NB4 (cell line): Measurements from ENCODE around the gene ZNF181.

Experiments used
- MYC ChIP-seq: IDR thresholded peaks from 2 replicates; pipeline ENCODE4 v1.6.1; 2011; ENCODE audit warnings: low read depth, low read length
- POLR2A ChIP-seq: IDR thresholded peaks from 2 replicates; pipeline ENCODE4 v1.6.1; 2011; ENCODE audit warnings: mild to moderate bottlenecking; ENCODE audit not compliant: insufficient read length; ENCODE audit errors: extremely low read depth
- TF ChIP-seq, protein P1 (sequence below): IDR thresholded peaks from one replicate; pipeline ENCODE4 v1.5.1; 2012; ENCODE audit warnings: low read depth, low read length

DNA sequence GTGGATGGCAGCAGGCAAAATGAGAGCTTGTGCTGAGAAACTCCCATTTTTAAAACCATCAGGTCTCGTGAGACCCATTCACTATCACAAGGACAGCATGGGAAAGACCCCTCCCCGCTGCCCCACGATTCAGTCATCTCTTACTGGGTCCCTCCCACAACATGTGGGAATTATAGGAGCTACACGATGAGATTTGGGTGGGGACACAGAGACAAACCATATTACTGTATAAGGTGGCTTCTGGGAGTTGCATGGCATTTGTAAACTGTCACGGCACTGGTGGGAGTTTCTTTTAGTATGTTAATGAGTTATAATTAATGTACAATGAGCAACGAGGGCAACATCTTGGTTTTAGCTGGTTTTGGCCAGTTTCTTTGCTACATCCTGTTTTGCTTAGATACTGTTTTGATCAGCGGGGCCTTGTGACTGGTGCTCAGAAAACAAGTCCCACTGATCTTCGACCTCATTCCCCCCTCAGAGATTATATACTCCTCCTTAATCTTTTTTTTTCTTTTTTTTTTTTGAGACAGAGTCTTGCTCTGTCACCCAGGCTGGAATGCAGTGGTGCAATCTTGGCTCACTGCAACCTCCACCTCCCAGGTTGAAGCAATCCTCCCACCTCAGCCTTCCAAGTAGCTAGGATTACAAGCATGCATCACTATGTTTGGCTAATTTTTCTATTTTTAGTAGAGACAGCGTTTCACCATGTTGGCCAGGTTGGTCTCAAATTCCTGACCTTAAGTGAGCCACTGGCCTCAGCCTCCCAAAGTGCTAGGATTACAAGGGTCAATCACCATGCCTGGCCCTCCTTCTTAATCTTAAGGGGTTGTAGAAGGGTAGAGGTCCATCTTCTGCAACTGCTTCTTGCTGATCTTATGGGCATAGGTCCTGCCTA is 60.3 kb downstream of the ZNF181 start:
- TF ChIP-seq, protein P1, sequence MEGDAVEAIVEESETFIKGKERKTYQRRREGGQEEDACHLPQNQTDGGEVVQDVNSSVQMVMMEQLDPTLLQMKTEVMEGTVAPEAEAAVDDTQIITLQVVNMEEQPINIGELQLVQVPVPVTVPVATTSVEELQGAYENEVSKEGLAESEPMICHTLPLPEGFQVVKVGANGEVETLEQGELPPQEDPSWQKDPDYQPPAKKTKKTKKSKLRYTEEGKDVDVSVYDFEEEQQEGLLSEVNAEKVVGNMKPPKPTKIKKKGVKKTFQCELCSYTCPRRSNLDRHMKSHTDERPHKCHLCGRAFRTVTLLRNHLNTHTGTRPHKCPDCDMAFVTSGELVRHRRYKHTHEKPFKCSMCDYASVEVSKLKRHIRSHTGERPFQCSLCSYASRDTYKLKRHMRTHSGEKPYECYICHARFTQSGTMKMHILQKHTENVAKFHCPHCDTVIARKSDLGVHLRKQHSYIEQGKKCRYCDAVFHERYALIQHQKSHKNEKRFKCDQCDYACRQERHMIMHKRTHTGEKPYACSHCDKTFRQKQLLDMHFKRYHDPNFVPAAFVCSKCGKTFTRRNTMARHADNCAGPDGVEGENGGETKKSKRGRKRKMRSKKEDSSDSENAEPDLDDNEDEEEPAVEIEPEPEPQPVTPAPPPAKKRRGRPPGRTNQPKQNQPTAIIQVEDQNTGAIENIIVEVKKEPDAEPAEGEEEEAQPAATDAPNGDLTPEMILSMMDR = no peak
- TF ChIP-seq POLR2A (no peak), MYC (no peak)
